ENCODE data around the gene GSKIP.

GRCh38 chr14:96351986-96352385, 11.3 kb upstream of the GSKIP start:
- TF ChIP-seq CTCF (conservative IDR thresholded peaks at IDR 0.05; ENCODE audit: low read depth in 2 of 2) (no peak), EZH2phosphoT487 (IDR thresholded peaks at IDR 0.05; ENCODE audit: unreplicated experiment) (no peak), POLR2AphosphoS5 (IDR thresholded peaks at IDR 0.05; ENCODE audit: low read depth) (no peak), CREB1 (CRISPR knock-in tag; IDR thresholded peaks at IDR 0.05; ENCODE audit: low read depth) (no peak), REST (IDR thresholded peaks at IDR 0.05; ENCODE audit: unreplicated experiment) (no peak), ZNF114 (CRISPR knock-in tag; IDR thresholded peaks at IDR 0.05) (no peak)
